ENCODE measurements around the gene RARA.

The RARA gene

GRCh38 chr17:40329839-40330794 lies 21.1 kb downstream of the RARA start:
- DNase-seq (ENCODE audit: low spot score): no peak

DNA sequence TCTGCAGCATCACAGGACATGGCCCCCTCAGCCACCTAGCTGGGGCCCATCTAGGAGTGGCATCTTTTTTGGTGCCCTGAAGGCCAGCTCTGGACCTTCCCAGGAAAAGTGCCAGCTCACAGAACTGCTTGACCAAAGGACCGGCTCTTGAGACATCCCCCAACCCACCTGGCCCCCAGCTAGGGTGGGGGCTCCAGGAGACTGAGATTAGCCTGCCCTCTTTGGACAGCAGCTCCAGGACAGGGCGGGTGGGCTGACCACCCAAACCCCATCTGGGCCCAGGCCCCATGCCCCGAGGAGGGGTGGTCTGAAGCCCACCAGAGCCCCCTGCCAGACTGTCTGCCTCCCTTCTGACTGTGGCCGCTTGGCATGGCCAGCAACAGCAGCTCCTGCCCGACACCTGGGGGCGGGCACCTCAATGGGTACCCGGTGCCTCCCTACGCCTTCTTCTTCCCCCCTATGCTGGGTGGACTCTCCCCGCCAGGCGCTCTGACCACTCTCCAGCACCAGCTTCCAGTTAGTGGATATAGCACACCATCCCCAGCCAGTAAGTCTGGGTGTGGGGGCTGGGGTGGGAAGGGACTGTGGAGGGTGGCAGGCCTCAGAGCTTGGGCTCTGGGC lies 22.0 kb downstream of the RARA start:
- no peak for DNase-seq (ENCODE audit: low spot score)

DNA sequence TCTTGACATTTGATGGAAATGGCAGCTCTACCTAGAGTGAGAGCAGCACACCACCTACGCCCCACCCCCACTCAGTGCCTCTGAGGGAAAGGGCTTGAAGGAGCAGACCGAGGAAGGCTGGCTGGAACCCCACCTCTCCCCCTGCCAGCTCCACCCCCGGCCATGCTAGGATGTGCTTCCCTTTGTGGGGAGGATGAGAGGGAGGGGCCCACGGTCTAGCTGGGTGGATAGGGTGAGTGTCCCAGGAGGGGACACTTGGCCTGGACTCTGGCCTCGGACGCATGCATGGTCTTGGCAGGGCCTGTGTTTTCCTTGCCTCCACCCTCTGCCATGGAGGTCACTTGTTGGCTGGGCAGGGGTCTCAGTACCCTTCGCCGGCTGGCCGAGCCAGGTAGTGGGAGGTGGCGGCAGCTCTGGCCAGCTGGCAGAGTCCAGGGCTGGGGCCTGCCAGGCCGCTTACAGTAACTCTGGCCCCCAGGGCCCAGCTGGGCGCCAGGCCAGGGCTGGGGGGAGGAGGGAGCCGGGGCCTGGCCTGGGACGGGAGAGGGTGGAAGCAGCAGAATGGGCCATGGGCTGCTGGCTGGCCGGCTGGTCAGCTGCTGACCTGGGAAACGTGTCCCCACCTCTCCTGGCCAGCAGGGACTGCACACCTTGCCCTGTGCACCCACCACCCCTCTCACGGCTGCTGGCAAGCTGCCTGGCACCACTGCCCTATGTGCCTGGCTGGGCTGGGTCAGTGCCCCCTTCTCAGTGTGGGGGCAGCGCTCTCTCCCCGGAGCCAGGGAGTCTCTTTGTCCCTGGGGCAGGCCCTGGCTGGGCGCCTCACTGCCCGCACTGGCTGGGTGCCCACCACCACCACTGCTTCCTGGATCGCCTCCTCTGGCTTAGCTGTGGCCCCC lies 23.0 kb downstream of the RARA start:
- DNase-seq (ENCODE audit: low spot score): peak; percentile 77

DNA sequence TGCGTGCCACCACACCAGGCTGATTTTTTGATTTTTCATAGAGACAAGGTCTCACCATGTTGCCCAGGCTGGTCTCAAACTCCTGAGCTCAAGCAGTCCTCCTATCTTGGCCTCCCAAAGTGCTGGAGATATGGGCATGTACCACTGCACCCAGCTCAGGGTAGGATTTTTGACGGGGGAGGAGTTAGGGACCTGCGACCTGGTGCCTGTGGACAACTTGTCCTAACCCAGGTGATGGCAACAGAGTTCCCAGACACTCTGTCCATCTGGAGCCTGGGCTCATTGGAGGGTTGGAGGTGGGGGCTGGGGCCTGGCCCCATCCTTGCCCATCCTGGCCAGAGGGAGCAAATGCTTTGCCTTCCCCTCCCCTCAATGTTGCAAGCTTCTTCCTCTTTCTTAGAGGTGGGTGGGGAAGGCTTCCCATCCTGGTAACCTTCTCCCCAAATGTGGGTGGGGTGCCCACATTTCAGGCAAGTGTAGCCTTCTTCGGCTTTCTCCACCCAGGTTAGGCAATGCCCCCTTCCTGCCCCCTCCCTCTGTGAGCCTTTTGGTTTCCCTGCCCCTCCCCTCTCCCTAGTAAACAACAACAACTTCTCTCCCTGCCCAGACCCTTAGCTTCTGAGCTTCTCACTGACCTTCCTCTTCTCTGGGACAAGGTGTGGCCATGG lies 24.9 kb downstream of the RARA start:
- DNase-seq (ENCODE audit: low spot score): no peak

DNA sequence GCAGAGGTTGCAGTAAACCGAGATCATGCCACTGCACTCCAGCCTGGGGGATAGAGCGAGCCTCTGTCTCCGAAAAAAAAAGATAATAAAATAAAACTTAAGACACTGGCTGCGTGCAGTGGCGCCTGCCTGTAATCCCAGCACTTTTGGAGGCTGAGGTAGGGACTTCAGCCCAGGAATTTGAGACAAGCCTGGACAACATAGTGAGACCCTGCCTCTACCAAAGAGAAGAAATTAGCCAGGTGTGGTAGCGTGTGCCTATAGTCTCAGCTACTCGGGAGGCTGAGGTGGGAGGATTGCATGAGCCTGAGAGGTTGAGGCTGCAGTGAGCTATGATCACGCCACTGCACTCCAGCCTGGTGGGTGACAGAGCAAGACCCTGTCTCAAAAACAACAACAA lies 26.6 kb downstream of the RARA start:
- DNase-seq (ENCODE audit: low spot score): no peak

- no peak for DNase-seq (ENCODE audit: low spot score)
Measured at GRCh38 chr17:40337351-40337750, 28.4 kb downstream of the RARA start.

GRCh38 chr17:40338058-40338457 lies 29.1 kb downstream of the RARA start:
- DNase-seq (ENCODE audit: low spot score): no peak

DNA sequence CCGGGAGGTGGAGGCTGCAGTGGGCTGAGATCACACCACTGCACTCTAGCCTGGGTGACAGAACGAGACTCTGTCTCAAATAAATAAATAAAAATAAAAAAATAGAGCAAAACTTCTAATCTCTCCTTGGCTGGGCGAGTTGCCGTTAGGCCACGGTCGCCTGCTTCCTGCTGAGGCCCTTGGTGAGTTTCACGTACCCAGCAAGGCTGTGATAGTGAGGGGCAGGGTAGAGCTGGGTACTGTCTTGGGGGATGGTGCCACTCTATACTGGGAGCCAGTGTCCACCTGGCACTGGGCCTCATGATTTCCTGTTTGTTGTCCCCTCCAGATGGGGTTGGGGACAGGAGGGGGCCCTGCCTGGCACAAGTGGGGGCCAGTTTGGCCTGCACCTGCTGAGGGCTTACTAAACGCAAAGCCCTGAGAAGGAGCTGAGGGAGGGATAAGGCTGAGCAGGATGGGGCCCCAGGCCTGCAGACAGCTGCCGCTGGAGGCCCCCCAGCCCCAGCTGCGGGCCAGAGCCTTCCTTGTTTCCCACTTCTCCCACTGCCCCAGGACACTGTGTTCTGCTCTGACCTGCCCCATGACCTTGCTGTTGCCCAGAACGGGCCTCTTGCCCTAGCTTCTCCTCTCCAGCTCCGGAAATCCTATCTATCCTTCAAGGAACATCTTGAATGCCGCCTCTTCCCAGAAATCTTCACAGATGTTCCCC lies 30.1 kb downstream of the RARA start:
- DNase-seq (ENCODE audit: low spot score): no peak

DNA sequence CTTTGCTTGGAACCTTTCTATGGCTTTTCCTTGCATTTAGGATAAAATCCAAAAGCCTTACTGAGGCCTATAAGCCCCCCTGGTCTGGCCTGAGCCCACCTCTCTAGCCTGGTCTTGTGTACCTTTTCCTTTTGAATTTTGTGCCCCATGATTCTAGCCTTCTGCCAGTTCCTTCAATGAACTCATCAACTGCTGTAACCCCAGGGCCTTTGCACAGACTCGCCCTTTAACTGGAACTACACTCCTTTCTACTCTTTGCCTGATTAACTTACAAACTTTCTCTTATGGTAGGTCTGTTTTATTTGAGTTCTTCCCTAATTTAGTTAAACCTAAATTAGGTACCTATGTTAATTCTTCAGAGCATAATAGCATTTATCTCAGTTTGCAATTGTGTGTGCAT lies 31.3 kb downstream of the RARA start:
- no peak for DNase-seq (ENCODE audit: low spot score)

GRCh38 chr17:40340880-40341807 lies 32.2 kb downstream of the RARA start:
- no peak for DNase-seq (ENCODE audit: low spot score)

DNA sequence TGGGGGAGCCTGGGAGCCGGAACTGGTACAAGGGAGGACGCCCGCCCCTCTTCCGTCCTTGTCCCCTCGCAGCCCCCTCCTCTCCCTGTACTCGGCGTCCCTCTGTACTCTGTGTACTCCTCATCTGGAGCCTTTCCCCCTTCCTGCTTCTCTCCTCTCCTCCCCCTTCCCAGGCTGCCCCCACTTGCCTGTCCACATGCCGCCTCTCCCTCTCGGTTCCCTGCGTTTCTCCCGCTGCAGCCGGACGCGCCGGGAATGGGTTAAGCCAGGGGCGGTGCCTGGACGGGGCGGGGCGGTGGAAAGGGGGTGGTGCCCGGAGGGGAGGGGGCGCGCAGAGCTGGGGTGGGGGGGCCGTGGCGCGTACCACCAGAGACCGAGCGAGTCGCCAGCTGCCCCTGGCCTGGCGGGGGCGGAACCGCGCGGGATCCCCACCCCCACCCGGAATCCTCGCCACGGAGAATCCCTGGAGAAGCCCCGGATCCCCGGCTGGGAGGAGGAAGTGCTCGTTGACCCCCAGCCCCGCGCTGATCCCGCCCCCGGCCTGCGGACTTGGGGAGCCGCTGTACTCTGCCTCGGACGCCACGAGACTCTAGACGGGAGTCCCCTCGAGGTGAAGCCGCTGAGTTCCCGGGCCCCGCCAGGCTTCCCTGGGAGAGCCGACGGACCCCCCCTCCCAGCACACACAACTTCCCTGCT lies 33.0 kb downstream of the RARA start:
- no peak for DNase-seq (ENCODE audit: low spot score)

GRCh38 chr17:40342504-40343218 lies 33.7 kb downstream of the RARA start:
- DNase-seq (ENCODE audit: low spot score): no peak

DNA sequence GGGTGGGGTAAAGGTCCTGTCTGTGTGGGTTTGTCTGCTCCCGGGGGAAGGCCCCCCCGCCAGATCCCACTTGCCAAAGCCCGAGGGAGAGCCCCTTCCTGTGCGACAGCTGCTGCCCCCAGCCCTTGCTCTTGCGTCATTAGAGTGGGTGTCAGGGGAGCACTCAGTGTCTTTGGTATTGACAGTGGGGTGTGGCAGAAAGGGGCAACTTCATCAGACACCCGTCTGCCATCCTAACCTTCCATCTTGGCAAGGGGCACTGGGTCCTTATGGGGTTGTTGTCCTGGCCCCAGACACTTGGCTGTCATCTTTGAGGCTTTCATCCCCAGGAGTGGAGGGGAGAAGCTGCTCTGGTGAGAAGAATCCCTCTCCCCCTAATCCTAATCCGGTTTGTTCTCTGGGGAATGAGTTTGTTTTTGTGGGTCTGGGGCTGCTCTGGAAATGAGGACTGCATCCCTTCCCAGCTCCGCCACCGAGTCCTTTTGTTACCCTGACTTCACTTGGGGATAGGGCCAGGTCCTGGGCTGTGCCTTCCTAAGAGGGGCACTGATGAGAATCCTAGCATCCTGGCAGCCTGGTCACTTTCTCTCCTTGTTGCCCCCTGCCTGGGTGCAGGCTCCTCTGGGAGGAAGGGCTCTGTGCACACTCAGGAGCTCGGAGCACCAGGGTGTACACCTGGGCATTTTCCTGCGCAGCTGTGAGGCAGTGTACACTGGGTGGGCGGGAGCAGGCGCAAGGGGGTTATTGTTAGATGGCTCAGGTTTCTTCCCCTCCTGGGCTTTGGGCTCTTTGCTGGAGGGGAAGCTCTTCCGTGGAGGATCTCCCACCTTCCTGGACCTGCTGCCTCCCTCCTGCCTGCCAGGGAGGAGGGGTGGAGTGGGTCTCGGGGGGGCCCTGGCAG lies 34.5 kb downstream of the RARA start:
- DNase-seq (ENCODE audit: low spot score): no peak

GRCh38 chr17:40344421-40345160 lies 35.6 kb downstream of the RARA start:
- DNase-seq (ENCODE audit: low spot score): no peak

DNA sequence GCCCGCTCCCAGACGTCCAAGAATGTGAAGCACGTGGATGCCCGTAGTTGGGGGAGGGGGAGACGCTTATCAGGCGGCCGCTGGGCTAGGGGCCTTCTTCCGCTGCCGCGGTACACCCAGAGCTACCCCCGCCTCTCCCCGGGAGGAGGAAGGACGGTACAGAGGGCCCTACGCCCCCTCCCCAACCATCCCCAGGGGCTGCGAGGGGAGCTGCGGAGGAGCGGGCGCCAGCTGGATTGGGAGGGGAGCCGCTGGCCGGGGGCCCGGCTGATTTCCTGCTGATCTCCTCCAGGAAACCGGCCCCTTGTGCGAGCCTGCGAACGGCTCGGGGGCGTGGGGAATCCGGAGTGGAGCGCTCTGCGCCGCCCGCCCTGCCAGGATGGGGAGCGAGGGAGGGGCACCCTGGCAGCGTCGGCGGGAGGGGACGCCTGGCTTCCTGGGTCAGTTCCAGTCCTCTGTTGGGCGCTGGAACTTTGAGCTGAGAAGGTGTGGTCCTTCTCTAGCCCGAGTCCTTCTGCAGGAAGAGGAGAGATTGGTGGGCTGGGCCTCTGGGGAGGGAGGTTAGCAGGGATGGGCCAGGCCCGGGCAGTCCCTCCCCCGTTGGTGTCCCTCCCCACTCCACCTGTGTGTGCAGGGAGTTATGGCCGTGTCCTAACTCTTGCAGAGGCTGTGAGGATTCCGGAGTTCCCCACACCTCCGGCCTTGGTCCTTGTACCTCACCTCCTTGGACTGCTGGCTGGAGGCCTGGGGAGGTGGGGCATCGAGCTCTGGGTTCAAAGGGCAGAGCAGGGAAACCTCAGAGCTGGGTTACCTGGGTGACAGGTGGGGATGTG lies 36.4 kb downstream of the RARA start:
- peak; percentile 68 for DNase-seq (ENCODE audit: low spot score)

Data from COLO829 (cell line).